ENCODE results near the gene KCNK2.

The KCNK2 gene

DNA sequence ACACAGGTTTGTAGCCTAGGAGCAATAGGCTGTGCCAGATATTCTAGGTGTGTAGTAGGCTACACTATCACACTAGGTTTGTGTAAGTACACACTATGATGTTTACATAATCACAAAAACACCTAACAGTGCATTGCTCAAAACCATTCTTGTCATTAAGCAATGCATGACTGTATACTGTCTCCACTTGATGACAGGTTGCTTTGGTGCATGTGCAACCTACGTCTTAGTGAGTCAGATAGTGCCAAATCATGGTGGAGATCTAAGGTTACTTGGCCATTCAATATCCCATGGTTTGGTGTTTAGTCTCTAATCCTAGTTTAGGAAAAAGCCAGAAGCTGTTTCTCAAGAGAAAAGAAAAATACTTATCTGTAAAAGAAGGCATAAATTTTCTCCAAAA, 181.1 kb downstream of the KCNK2 start:
- DNase-seq, result no peak

DNA sequence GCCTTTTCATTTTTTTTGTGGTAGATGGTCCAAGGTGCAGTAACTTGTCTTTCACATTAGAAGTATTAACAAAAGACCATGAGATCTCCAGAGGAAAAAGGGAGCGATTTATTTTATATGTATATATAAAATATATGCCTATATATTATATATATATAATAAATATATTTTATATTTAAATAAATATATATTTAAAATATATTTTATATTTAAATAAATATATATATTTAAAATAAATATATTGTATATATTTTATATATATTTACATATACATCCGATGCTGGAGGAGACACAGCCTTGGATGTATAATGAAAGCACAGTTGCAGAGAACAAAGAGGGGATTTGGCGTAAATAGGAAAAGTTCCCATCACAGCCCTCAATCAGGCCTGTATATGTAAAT, 182.1 kb downstream of the KCNK2 start:
- no peak for DNase-seq

GRCh38 chr1:215267495-215267894, 185.0 kb downstream of the KCNK2 start:
- DNase-seq, result no peak

DNA sequence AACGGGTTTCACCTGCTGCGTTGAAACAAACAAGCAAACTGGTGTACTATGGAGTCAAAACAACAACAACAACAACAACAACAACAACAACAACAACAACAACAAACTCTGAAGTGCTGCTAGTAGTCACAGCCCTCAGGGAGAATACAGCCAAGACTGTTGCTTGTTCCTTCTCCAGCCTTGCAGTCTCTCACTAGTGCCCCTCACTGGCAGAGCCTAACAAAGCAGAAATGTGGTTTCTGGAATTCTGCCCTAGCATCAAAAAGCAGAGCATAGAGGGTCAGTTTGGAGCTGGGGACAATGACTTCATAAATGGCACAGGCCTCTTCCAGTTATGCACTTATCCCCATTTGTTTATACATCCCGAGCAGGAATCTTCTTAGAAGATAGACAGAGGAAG, 187.4 kb downstream of the KCNK2 start:
- DNase-seq, result no peak

DNA sequence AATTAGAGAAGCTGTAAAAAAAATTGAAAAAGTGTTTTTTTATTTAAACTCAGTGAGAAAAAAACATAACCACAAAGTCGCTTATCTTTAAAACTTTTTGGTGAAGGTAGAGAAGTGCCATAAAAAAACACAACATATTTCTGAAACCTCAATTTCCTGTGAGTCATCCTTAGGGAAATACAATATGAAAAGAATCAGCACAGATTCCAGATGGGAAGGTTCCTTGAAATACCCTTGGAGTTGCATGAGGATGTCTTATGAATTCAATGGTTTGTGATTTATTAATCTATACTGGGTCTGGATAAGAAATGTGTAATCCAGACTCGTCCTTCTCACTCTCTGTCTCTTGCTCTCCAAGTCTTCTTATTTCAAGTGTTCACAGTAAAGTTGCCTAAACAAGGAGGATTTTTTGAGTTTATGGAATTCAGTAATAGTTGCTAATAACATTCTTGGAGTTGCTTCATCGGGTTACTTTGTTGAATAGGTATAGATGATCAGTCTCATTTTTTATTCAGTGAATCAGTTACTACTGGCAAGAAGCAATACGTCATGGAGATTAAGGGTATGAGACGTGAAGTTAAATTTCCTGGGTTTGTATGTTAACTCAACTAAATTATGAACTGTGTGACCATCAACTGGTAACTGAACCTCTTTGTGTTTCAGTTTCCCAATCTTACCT, 191.4 kb downstream of the KCNK2 start:
- DNase-seq, result peak; percentile 12

- DNase-seq, result no peak
Measured at GRCh38 chr1:215276582-215276981, 194.0 kb downstream of the KCNK2 start.

DNA sequence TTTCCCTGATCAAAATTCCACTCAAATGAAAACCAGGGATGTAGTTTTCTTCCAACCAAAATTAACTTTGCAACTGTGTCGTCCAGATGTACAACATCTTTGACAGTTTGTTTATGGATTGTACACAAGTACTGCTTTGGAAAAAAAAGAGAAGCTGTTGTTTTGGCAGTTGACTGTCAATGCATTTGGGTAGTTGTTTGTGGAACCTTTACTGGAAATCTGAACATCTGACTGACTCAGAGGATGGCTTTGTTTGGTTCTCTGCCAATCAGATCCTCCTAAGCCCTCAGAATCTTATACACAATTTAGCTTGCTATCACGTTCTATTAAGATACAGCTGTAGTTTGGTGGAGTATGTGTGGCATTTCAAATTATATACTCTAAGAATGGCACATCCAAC, 195.0 kb downstream of the KCNK2 start:
- DNase-seq, result no peak

- DNase-seq, result no peak
Measured at GRCh38 chr1:215279682-215280081, 197.1 kb downstream of the KCNK2 start.

- no peak for DNase-seq
Measured at GRCh38 chr1:215282557-215282956, 200.0 kb downstream of the KCNK2 start.

DNA sequence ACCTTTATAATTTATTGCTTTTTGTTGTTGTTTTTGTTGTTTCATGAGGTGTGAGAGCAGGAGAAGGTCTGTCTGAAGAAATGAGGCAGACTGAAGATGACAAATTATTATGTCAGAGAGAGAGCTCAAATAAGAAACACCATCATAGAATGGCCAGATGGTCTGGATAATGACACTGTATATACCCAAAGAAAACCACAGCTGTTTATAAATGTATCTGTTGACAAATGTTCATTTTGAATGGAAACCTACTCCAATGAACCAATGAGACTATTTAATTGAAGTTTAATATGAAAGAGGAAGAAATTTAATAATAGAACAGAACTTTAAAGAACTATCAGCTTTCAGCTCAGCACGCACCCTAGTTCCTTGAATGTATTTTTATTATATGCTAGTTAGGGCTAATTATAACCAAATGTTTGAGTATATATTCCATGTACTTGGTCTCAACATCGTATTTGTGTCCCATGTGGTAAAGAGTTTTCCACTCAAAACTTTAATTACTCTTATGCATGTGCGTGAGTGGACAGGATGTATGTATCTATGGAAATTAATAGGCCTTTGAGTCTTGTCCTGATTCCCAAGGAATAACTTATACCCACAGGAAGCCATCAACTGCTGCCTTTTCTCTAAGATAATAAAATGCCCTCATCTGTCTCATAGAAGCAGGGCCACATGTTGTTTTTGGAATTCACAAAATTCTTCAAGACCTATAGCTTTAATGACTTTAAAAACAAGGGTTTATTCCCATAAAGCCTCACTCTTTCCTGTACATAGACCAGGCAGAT, 202.7 kb downstream of the KCNK2 start:
- no peak for DNase-seq

Data from DMS53 (cell line).